NB4 (cell line): ENCODE data around the gene RASA3.

Experiments used
- POLR2A ChIP-seq: IDR thresholded peaks from 2 replicates; pipeline ENCODE4 v1.6.1; 2011; ENCODE audit warnings: mild to moderate bottlenecking; ENCODE audit not compliant: insufficient read length; ENCODE audit errors: extremely low read depth
- TF ChIP-seq, protein P1 (sequence below): IDR thresholded peaks from one replicate; pipeline ENCODE4 v1.5.1; 2012; ENCODE audit warnings: low read depth, low read length
- TF ChIP-seq, protein P2 (sequence below): IDR thresholded peaks from 2 replicates; pipeline ENCODE4 v1.6.1; 2011; ENCODE audit warnings: low read depth, low read length

DNA sequence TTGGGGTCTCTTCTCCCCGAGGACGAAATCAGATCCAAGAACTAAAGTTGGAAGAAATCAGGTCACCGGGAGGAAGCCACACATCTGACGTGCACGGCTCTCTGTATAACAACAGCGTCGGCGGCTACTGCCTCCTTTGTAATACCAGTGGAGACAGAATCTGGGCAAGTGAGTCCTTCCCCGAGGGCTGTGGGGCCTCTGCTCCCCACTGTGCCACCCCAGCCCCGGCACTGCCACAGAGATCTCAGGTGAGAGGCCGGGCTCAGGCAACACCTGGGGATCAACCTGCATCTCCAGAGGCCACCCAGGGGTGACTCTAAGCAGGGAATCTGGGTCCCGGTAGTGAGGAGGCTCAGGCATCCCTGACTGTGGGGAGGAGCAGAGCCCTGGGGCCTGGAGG is 124.9 kb downstream of the RASA3 start:
- TF ChIP-seq, protein P1, sequence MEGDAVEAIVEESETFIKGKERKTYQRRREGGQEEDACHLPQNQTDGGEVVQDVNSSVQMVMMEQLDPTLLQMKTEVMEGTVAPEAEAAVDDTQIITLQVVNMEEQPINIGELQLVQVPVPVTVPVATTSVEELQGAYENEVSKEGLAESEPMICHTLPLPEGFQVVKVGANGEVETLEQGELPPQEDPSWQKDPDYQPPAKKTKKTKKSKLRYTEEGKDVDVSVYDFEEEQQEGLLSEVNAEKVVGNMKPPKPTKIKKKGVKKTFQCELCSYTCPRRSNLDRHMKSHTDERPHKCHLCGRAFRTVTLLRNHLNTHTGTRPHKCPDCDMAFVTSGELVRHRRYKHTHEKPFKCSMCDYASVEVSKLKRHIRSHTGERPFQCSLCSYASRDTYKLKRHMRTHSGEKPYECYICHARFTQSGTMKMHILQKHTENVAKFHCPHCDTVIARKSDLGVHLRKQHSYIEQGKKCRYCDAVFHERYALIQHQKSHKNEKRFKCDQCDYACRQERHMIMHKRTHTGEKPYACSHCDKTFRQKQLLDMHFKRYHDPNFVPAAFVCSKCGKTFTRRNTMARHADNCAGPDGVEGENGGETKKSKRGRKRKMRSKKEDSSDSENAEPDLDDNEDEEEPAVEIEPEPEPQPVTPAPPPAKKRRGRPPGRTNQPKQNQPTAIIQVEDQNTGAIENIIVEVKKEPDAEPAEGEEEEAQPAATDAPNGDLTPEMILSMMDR, result no peak
- no peak for TF ChIP-seq POLR2A
- TF ChIP-seq, protein P2, sequence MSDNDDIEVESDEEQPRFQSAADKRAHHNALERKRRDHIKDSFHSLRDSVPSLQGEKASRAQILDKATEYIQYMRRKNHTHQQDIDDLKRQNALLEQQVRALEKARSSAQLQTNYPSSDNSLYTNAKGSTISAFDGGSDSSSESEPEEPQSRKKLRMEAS, result no peak
